ENCODE measurements around the gene LUM.

LUM gene

GRCh38 chr12:91111366-91112325, at the start of gene LUM:
LUM (minus strand) TSS chr12:91111494; CDS start chr12:91108979, 2,515 bp downstream.
- no peak for DNase-seq

- no peak for DNase-seq
Measured at GRCh38 chr12:91161009-91161408, 49.7 kb upstream of the LUM start.

GRCh38 chr12:91155990-91156389, 44.7 kb upstream of the LUM start:
- DNase-seq, result no peak

GRCh38 chr12:91154131-91154530, 42.8 kb upstream of the LUM start:
- no peak for DNase-seq

- no peak for DNase-seq
Measured at GRCh38 chr12:91144053-91144452, 32.8 kb upstream of the LUM start.

- no peak for DNase-seq
Measured at GRCh38 chr12:91143206-91143605, 31.9 kb upstream of the LUM start.

GRCh38 chr12:91142221-91142631, 30.9 kb upstream of the LUM start:
- no peak for DNase-seq

- no peak for DNase-seq
Measured at GRCh38 chr12:91140026-91140931, 29.0 kb upstream of the LUM start.

GRCh38 chr12:91139286-91139685, 28.0 kb upstream of the LUM start:
- no peak for DNase-seq

GRCh38 chr12:91138337-91138920, 27.1 kb upstream of the LUM start:
- no peak for DNase-seq

GRCh38 chr12:91133871-91134270, 22.6 kb upstream of the LUM start:
- DNase-seq, result no peak

- no peak for DNase-seq
Measured at GRCh38 chr12:91129662-91130362, 18.5 kb upstream of the LUM start.

- no peak for DNase-seq
Measured at GRCh38 chr12:91127751-91128150, 16.5 kb upstream of the LUM start.

- DNase-seq, result no peak
Measured at GRCh38 chr12:91127306-91127705, 16.0 kb upstream of the LUM start.

- DNase-seq, result no peak
Measured at GRCh38 chr12:91126516-91126915, 15.2 kb upstream of the LUM start.

GRCh38 chr12:91123236-91123916, 12.1 kb upstream of the LUM start:
- no peak for DNase-seq

- DNase-seq, result no peak
Measured at GRCh38 chr12:91120781-91121180, 9.5 kb upstream of the LUM start.

- no peak for DNase-seq
Measured at GRCh38 chr12:91119089-91119488, 7.8 kb upstream of the LUM start.

GRCh38 chr12:91113621-91114020, 2.3 kb upstream of the LUM start:
- no peak for DNase-seq

- DNase-seq, result no peak
Measured at GRCh38 chr12:91110311-91110924, 876 bp downstream of the LUM start.

GRCh38 chr12:91109581-91110310, 1.5 kb downstream of the LUM start:
- no peak for DNase-seq
